Esophagus (tissue), 2 donors: ENCODE results near the gene HTR2C. TPM values are rescaled to one million over a fixed set of nuclear protein-coding genes. Genes with fewer than 3 reads are reported as not detected.

Experiments
- H3K27ac ChIP-seq, 2 donors: one replicate each; pipeline ENCODE4 v1.5.1; 2013; ENCODE audit warnings: low read depth in 2 of 2, mild to moderate bottlenecking in 2 of 2, inconsistent platforms in 1 of 2, low read length in 1 of 2, moderate library complexity in 1 of 2
- H3K27me3 ChIP-seq, 2 donors: one replicate each; pipeline ENCODE4 v1.6.1; 2013; ENCODE audit warnings: low read length in 2 of 2, control low read depth in 1 of 2, mild to moderate bottlenecking in 1 of 2; ENCODE audit not compliant: insufficient read depth in 2 of 2, control insufficient read depth in 1 of 2
- H3K36me3 ChIP-seq, 2 donors: one replicate each; pipeline ENCODE4 v1.6.1; 2013; ENCODE audit warnings: low read length in 1 of 2; ENCODE audit not compliant: control insufficient read depth in 2 of 2, insufficient read depth in 2 of 2
- H3K4me1 ChIP-seq, 2 donors: one replicate each; pipeline ENCODE4 v1.6.1; 2013; ENCODE audit warnings: low read length in 1 of 2; ENCODE audit not compliant: control insufficient read depth in 2 of 2, insufficient read depth in 2 of 2
- H3K4me3 ChIP-seq, 2 donors: one replicate each; pipeline ENCODE4 v1.5.1; 2013; ENCODE audit warnings: low read length in 2 of 2, mild to moderate bottlenecking in 2 of 2, low read depth in 1 of 2, moderate library complexity in 1 of 2
- H3K9me3 ChIP-seq, 2 donors: one replicate each; pipeline ENCODE4 v1.6.1; 2013; ENCODE audit warnings: mild to moderate bottlenecking in 2 of 2, low read depth in 1 of 2, low read length in 1 of 2, moderate library complexity in 1 of 2; ENCODE audit not compliant: control insufficient read depth in 2 of 2, insufficient read depth in 1 of 2
- WGBS, 2 donors: extraction: QIAGEN DNeasy Blood & Tissue Kit; methylation state at CpG; one replicate each; pipeline ENCODE4 v1.1.7; 2013; 5-methylcytosine and 5-hydroxymethylcytosine counted together
- polyA plus RNA-seq, 2 donors: library from polyadenylated mRNA; stranded (reverse); fragments of 200-250 nt; gene quantifications; one replicate each; pipeline ENCODE4 v1.2.3, GENCODE V29; 2013
- donor health status: healthy with polysubstance abuse.
- donor health status: Bipolar disorder and iron deficiency.

Gene HTR2C
- polyA plus RNA-seq, 2 donors: 0.01 TPM; not detected in 1

DNA sequence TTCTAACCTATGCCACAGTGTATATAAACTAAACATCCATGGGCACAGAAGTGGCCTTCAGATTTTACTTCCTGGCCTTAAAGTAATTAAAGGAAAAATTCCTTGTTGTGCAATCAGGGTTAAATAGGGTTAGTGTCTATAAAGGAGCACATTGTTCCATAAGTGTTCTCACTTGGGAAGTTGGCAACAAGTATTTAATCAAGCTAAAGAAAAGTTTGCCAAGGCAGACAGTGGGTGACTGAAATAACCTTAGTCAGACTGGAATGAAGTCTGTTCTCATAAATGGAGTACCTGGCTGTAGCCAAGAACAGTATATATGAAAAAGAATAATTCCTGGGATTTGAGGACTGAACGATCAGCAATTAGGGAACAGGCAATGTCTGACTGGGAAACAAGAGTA, 213.6 kb downstream of the HTR2C start:
- no peak overlapping the region for H3K27ac ChIP-seq
- H3K36me3 ChIP-seq: no peaks in the 10 kb centered on the region
- no peaks in the 10 kb centered on the region for H3K9me3 ChIP-seq
- no peaks in the 10 kb centered on the region for H3K4me1 ChIP-seq
- no peak overlapping the region for H3K4me3 ChIP-seq
- 48 to 52% methylated on average over 1 of the region's 1 CpG for WGBS, 2 donors
- peaks cover 0 to 3% of the 10 kb centered on the region in 2 donors for H3K27me3 ChIP-seq

DNA sequence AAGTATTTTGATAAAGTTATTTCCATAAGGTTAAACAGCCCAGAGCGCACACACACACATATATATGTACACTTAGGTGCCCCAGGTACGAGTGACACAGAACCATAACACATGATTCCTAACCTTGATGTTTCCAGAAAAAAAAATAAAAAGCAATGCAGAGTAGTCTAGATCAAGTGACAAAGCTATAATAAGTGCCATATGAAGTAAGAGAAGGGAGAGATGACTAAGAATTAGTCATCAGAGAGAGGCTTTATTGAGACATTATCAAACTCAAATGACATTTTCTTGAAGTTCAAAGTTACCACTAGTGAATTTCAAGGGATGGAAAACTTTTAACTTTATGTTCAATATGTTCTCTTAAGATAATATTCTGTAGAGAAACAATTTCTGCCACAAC, 215.0 kb downstream of the HTR2C start:
- Histone ChIP-seq H3K4me3 (no peak overlapping the region), H3K4me1 (no peaks in the 10 kb centered on the region), H3K9me3 (no peaks in the 10 kb centered on the region), H3K36me3 (no peaks in the 10 kb centered on the region), H3K27ac (no peak overlapping the region), H3K27me3 (peaks cover 0 to 3% of the 10 kb centered on the region in 2 donors)
- WGBS, 2 donors: 60 to 81% methylated on average over 2 of the region's 2 CpGs

DNA sequence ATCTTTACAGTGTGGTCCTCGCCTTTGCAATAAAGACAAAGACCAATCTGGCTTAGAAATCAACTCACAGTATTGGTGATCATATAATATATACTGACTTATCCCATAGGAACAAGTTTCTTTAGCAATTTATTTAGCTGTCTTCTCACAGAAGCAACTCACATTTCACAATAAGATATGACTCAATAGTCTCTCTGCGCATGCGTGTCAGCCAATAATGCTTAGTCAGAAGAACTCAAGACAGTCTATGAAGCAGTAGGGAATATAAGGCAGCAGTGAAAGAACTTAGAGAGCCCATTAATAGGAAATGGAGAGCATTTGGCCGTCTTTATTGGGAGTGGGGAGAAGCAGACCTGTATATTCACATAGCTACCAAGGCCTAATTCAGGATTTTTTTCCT, 216.8 kb downstream of the HTR2C start:
- Histone ChIP-seq H3K27ac (no peak overlapping the region), H3K9me3 (no peaks in the 10 kb centered on the region), H3K4me3 (no peak overlapping the region), H3K36me3 (no peaks in the 10 kb centered on the region), H3K4me1 (no peaks in the 10 kb centered on the region), H3K27me3 (peaks cover 0 to 3% of the 10 kb centered on the region in 2 donors)
- 81% methylated on average over 4 of the region's 4 CpGs for WGBS, 2 donors

GRCh38 chrX:114819509-114819908, 235.6 kb downstream of the HTR2C start:
- Histone ChIP-seq H3K27ac (no peak overlapping the region), H3K36me3 (no peaks in the 10 kb centered on the region), H3K27me3 (peaks cover 0 to 3% of the 10 kb centered on the region in 2 donors), H3K9me3 (no peaks in the 10 kb centered on the region), H3K4me1 (no peaks in the 10 kb centered on the region), H3K4me3 (no peak overlapping the region)
- 52 to 54% methylated on average over 2 of the region's 2 CpGs for WGBS, 2 donors

DNA sequence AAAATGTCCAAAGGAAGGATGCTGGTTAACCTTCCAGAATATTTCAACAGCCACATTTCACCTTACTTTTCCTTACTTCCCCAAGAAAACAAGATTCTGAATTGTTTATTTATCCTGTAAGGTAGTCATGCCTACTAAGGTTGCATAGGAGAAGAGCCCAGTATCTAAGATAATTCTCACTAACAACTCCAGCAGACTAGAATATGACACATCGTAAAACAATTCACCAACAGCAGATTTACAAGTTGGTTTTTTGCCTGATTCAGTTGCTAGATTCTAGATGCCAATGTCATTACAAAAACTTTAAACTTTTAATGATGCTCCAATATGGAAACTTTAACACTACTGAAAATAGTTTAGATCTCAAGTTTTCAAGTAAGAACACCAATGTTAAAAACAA, 257.2 kb downstream of the HTR2C start:
- 78 to 98% methylated on average over 1 of the region's 1 CpG for WGBS, 2 donors
- Histone ChIP-seq H3K36me3 (no peaks in the 10 kb centered on the region), H3K27ac (no peak overlapping the region), H3K27me3 (no peaks in the 10 kb centered on the region), H3K4me1 (no peaks in the 10 kb centered on the region), H3K4me3 (no peak overlapping the region), H3K9me3 (no peaks in the 10 kb centered on the region)

- no peaks in the 10 kb centered on the region for H3K27me3 ChIP-seq
- no peaks in the 10 kb centered on the region for H3K9me3 ChIP-seq
- H3K27ac ChIP-seq: no peak overlapping the region
- no peak overlapping the region for H3K4me3 ChIP-seq
- 22 to 33% methylated on average over 1 of the region's 1 CpG for WGBS, 2 donors
- H3K36me3 ChIP-seq: no peaks in the 10 kb centered on the region
- no peaks in the 10 kb centered on the region for H3K4me1 ChIP-seq
Observed at GRCh38 chrX:114842181-114842580, 258.3 kb downstream of the HTR2C start.

- no peak overlapping the region for H3K27ac ChIP-seq
- no peaks in the 10 kb centered on the region for H3K27me3 ChIP-seq
- H3K36me3 ChIP-seq: no peaks in the 10 kb centered on the region
- no peak overlapping the region for H3K4me3 ChIP-seq
- H3K4me1 ChIP-seq: no peaks in the 10 kb centered on the region
- H3K9me3 ChIP-seq: no peaks in the 10 kb centered on the region
- WGBS, 2 donors: 61 to 73% methylated on average over 1 of the region's 1 CpG
Observed at GRCh38 chrX:114889481-114889880, 305.6 kb downstream of the HTR2C start.

- Histone ChIP-seq H3K27ac (no peak overlapping the region), H3K4me1 (no peaks in the 10 kb centered on the region), H3K36me3 (no peaks in the 10 kb centered on the region), H3K27me3 (no peaks in the 10 kb centered on the region), H3K9me3 (peaks cover 0 to 3% of the 10 kb centered on the region in 2 donors), H3K4me3 (no peak overlapping the region)
- 44 to 59% methylated on average over 3 of the region's 3 CpGs for WGBS, 2 donors
Observed at GRCh38 chrX:114903618-114904017, 319.7 kb downstream of the HTR2C start.

DNA sequence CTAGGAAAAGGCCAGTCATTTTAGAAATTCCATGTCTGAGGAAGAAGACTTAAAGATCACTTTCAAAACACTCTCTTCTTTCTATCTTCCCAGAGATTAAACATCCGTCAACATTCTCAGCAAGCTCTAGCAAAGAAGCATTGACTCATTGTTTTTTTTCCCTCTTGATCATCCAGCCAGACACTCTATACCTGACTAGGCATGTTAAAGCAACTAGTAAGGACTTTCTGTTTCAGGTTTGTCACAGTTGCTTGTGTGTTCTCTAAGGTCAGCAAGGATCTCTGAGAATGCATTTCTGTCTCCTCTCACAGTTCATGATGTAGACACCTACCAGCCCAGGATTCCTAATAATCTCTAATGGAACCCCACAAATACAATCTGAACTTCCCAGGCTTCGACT, 321.4 kb downstream of the HTR2C start:
- 52 to 55% methylated on average over 2 of the region's 2 CpGs for WGBS, 2 donors
- H3K27me3 ChIP-seq: no peaks in the 10 kb centered on the region
- no peak overlapping the region for H3K27ac ChIP-seq
- H3K36me3 ChIP-seq: no peaks in the 10 kb centered on the region
- H3K4me1 ChIP-seq: no peaks in the 10 kb centered on the region
- H3K9me3 ChIP-seq: no peaks in the 10 kb centered on the region
- no peak overlapping the region for H3K4me3 ChIP-seq

- H3K4me1 ChIP-seq: no peaks in the 10 kb centered on the region
- no peak overlapping the region for H3K4me3 ChIP-seq
- 17 to 27% methylated on average over 9 of the region's 9 CpGs for WGBS, 2 donors
- no peaks in the 10 kb centered on the region for H3K27me3 ChIP-seq
- no peaks in the 10 kb centered on the region for H3K36me3 ChIP-seq
- H3K27ac ChIP-seq: no peak overlapping the region
- no peaks in the 10 kb centered on the region for H3K9me3 ChIP-seq
Observed at GRCh38 chrX:114906984-114907510, 323.2 kb downstream of the HTR2C start.
